K562 (cell line): ENCODE results near the gene CHST8. TPM values are rescaled to one million over a fixed set of nuclear protein-coding genes. Genes with fewer than 3 reads are reported as not detected.

Experiments
- ATAC-seq: fragments of 200-7000 bp; cut with Tn5 transposase; 3 replicates; pipeline ENCODE4 v1.9.1; 2020; ENCODE audit warnings: moderate library complexity
- BruUV-seq: library from RNA; stranded (reverse); fragments of 400-500 nt; replicated peaks from 2 replicates; lab custom pipeline; 2021; lab: Mats Ljungman, UMichigan
- CTCF ChIA-PET: fragments of 300-600 bp; formaldehyde crosslinking; extraction: SDS; loops from one replicate; lab custom pipeline; 2021; ENCODE audit warnings: low intra/inter-chr PET ratio; lab: Yijun Ruan, JAX
- POLR2A ChIA-PET: fragments of 300-600, 350-650 bp; sonication (Branson Sonifier 250); formaldehyde crosslinking; extraction: SDS; loops from one replicate; lab custom pipeline; 2021; ENCODE audit warnings: antibody characterized with exemption, inconsistent platforms; lab: Yijun Ruan, JAX
- DNase-seq, 4 experiments: peaks; one replicate each; pipeline versions ENCODE4 v3.0.0 to v3.0.0-alpha.2; 2011 to 2018; ENCODE audit warnings: low spot score in 3 of 4, mixed read lengths in 3 of 4; ENCODE audit errors: extremely low read depth in 1 of 4
- FAIRE-seq: peaks from 2 replicates; lab custom pipeline; 2011; peaks lifted over from hg19 to GRCh38; lab: Jason Lieb, UNC
- H2AFZ ChIP-seq: 2 replicates; pipeline ENCODE4 v1.6.0; 2011; ENCODE audit warnings: low read depth, low read length, control low read depth, inconsistent platforms
- H3K27ac ChIP-seq: fragments of 200-600 bp; 3 replicates; pipeline ENCODE4 v1.8.0; 2011; ENCODE audit warnings: low read depth, mild to moderate bottlenecking, control low read depth, inconsistent platforms, low read length, moderate library complexity, mixed read lengths; ENCODE audit errors: extremely low read depth
- H3K27me3 ChIP-seq, 2 experiments: fragments of 300-600 bp in 1 of 2; 2 replicates in 1 of 2; 3 replicates in 1 of 2; pipeline versions ENCODE4 v1.6.0 to v1.8.0; 2011; ENCODE audit warnings: inconsistent platforms in 2 of 2, low read length in 2 of 2, mild to moderate bottlenecking in 1 of 2, mixed read lengths in 1 of 2, moderate library complexity in 1 of 2; ENCODE audit not compliant: control insufficient read depth in 2 of 2, insufficient read depth in 2 of 2
- H3K36me3 ChIP-seq: fragments of 300-600 bp; 3 replicates; pipeline ENCODE4 v1.8.0; 2011; ENCODE audit warnings: mild to moderate bottlenecking, low read length, inconsistent platforms; ENCODE audit not compliant: control insufficient read depth, insufficient read depth
- H3K4me1 ChIP-seq, 2 experiments: fragments of 200-600 bp in 1 of 2; replicated peaks in 1 of 2; 2 replicates in 1 of 2; 3 replicates in 1 of 2; pipeline versions ENCODE4 v1.5.1 to v1.8.0; 2011; ENCODE audit warnings: inconsistent platforms in 2 of 2, low read length in 2 of 2, mild to moderate bottlenecking in 1 of 2, mixed read lengths in 1 of 2, moderate library complexity in 1 of 2; ENCODE audit not compliant: control insufficient read depth in 2 of 2, insufficient read depth in 2 of 2
- H3K4me2 ChIP-seq: 2 replicates; pipeline ENCODE4 v1.6.1; 2011; ENCODE audit warnings: low read length, control low read depth, inconsistent platforms, mixed read lengths; ENCODE audit not compliant: insufficient read depth
- H3K4me3 ChIP-seq: fragments of 200-600 bp; sonication (generic), shearing (Covaris generic); 2 replicates; pipeline ENCODE4 v1.5.1; 2016; ENCODE audit warnings: control low read depth, inconsistent platforms
- H3K79me2 ChIP-seq: fragments of 200-600 bp; 3 replicates; pipeline ENCODE4 v1.8.0; 2011; ENCODE audit warnings: low read length, inconsistent platforms; ENCODE audit not compliant: control insufficient read depth, insufficient read depth
- H3K9ac ChIP-seq, 2 experiments: 2 replicates each; pipeline versions ENCODE4 v1.6.0 to v1.6.1; 2011; ENCODE audit warnings: low read depth in 2 of 2, low read length in 2 of 2, control low read depth in 1 of 2, inconsistent platforms in 1 of 2, mild to moderate bottlenecking in 1 of 2, mixed read lengths in 1 of 2; ENCODE audit not compliant: insufficient read depth in 1 of 2
- H3K9me1 ChIP-seq: one replicate; pipeline ENCODE4 v1.6.0; 2011; ENCODE audit warnings: inconsistent platforms, mild to moderate bottlenecking, low read length, moderate library complexity; ENCODE audit not compliant: control insufficient read depth, insufficient read depth
- H3K9me3 ChIP-seq: replicated peaks from 2 replicates; pipeline ENCODE4 v1.5.1; 2011; ENCODE audit warnings: low read depth, low read length, inconsistent platforms; ENCODE audit not compliant: control insufficient read depth, insufficient read depth
- H4K20me1 ChIP-seq: replicated peaks from 2 replicates; pipeline ENCODE4 v1.6.1; 2011; ENCODE audit warnings: low read length, inconsistent platforms, mixed read lengths; ENCODE audit not compliant: control insufficient read depth, insufficient read depth
- BMI1 ChIP-seq: fragments of 150-350 bp; IDR thresholded peaks from 2 replicates; pipeline ENCODE4 v1.6.1; 2014; ENCODE audit warnings: low read length
- CBFA2T3 ChIP-seq: fragments of 450-650 bp; IDR thresholded peaks from 2 replicates; pipeline ENCODE4 v1.6.1; 2017
- CBFB ChIP-seq: sonication (generic); formaldehyde crosslinking; IDR thresholded peaks from 2 replicates; pipeline ENCODE4 v1.4.0; 2020; ENCODE audit warnings: mild to moderate bottlenecking, missing genetic modification reagents
- CHCHD3 ChIP-seq: fragments of 250-450 bp; sonication (Bioruptor Pico); IDR thresholded peaks from 2 replicates; pipeline ENCODE4 v2.1.2; 2022; ENCODE audit warnings: mild to moderate bottlenecking
- ETS2 ChIP-seq: IDR thresholded peaks from 2 replicates; pipeline ENCODE4 v1.6.1; 2016; ENCODE audit warnings: borderline replicate concordance, missing genetic modification characterization, mild to moderate bottlenecking, moderate library complexity, missing compliant biosample characterization; ENCODE audit not compliant: poor library complexity, severe bottlenecking
- JUND ChIP-seq, 2 experiments: IDR thresholded peaks; 2 replicates in 1 of 2; 3 replicates in 1 of 2; pipeline ENCODE4 v1.6.1; 2011; ENCODE audit warnings: borderline replicate concordance in 2 of 2, low read depth in 2 of 2, low read length in 2 of 2, improper control_type of control experiment in 1 of 2, missing biosample characterization in 1 of 2, missing genetic modification characterization in 1 of 2, missing genetic modification reagents in 1 of 2
- MEF2A ChIP-seq: IDR thresholded peaks from 2 replicates; pipeline ENCODE4 v1.6.1; 2011; ENCODE audit warnings: low read depth, mild to moderate bottlenecking, low read length, moderate library complexity; ENCODE audit not compliant: control insufficient read depth
- NFE2 ChIP-seq: IDR thresholded peaks from 2 replicates; pipeline ENCODE4 v1.6.1; 2014; ENCODE audit warnings: antibody characterized with exemption, low read depth
- PPARD ChIP-seq: fragments of 250-450 bp; sonication (Bioruptor Pico); IDR thresholded peaks from 2 replicates; pipeline ENCODE4 v1.8.0; 2022; ENCODE audit warnings: inconsistent platforms, mild to moderate bottlenecking, moderate library complexity
- PREB ChIP-seq: sonication (generic); formaldehyde crosslinking; IDR thresholded peaks from 2 replicates; pipeline ENCODE4 v1.8.1; 2023; ENCODE audit warnings: mild to moderate bottlenecking, missing genetic modification reagents
- TCF7 ChIP-seq: sonication (generic); IDR thresholded peaks from 2 replicates; pipeline ENCODE4 v1.6.1; 2016; ENCODE audit warnings: antibody characterized with exemption, borderline replicate concordance
- ZNF253 ChIP-seq: fragments of 250-450 bp; sonication (Bioruptor Pico); conservative IDR thresholded peaks from 2 replicates; pipeline ENCODE4 v1.6.1; 2021; ENCODE audit warnings: mild to moderate bottlenecking
- ZNF395 ChIP-seq: fragments of 200-800 bp; sonication (Bioruptor generic); IDR thresholded peaks from 2 replicates; pipeline ENCODE4 v1.6.1; 2017; ENCODE audit warnings: missing genetic modification characterization, missing compliant biosample characterization
- WGBS: fragments of 100-300 bp; shearing (Covaris generic); methylation state at CpG from one replicate; pipeline ENCODE4 v1.1.6; 2016; ENCODE audit warnings: low coverage, mixed read lengths; ENCODE audit not compliant: insufficient coverage; ENCODE audit errors: missing lambda C conversion rate; 5-methylcytosine and 5-hydroxymethylcytosine counted together
- in situ Hi-C: fragments of 300-500 bp; cut with MboI; formaldehyde crosslinking; loops from 4 replicates; pipeline ENCODE4 v1.15.0; 2018; ENCODE audit warnings: inconsistent platforms, mixed read lengths
- intact Hi-C: fragments of 100-400 bp; cut with micrococcal nuclease; formaldehyde crosslinking; loops from 2 replicates; pipeline ENCODE4 v1.14.2; 2022
- polyA plus RNA-seq, 8 experiments: library from polyadenylated mRNA; depleted of rRNA in 4 of 8; stranded (reverse) in 5 of 8; unstranded in 3 of 8; fragments of >200 nt; fragmentation: Nextera tagmentation in 2 of 8; fragmentation: Illumina TruSeq in 1 of 8; extraction: Ambion mirVana in 2 of 8; extraction: Trizol in 1 of 8; gene quantifications; 2 replicates each; pipeline versions ENCODE4 v1.2.1 to v1.2.3, GENCODE V29; 2011 to 2014; ENCODE audit warnings: inconsistent platforms in 1 of 8, missing spikeins in 1 of 8
- total RNA-seq, 7 experiments: library from RNA; depleted of rRNA in 6 of 7; stranded (reverse); fragments of >200 nt in 6 of 7; fragmentation: Illumina TruSeq in 2 of 7; extraction: Trizol in 2 of 7; gene quantifications; 2 replicates each; pipeline versions ENCODE4 v1.2.1 to v1.2.3, GENCODE V29; 2011 to 2021; ENCODE audit warnings: low replicate concordance in 1 of 7

CHST8 gene
- total and polyA plus RNA-seq, 9 of the 15 experiments (the other 6 are each of a cell fraction or from before 2014, with no cell fraction given), result 0.11 TPM; not detected in 8

- TF ChIP-seq JUND (IDR thresholded peaks at IDR 0.05; ENCODE audit: borderline replicate concordance, low read depth, low read length) (no peak), JUND (tag; IDR thresholded peaks at IDR 0.05; ENCODE audit: borderline replicate concordance, low read depth, low read length) (no peak), ETS2 (tag) (no peak), CBFA2T3 (no peak), MEF2A (no peak), ZNF253 (no peak), TCF7 (no peak), ZNF395 (CRISPR knock-in tag) (no peak), PREB (CRISPR knock-in tag) (no peak)
- TF ChIP-seq, all 486 proteins: peak for 0
Observed at GRCh38 chr19:33784432-33784831, 162.7 kb downstream of the CHST8 start (continued).

GRCh38 chr19:33785795-33786194 is 164.0 kb downstream of the CHST8 start:
- in situ Hi-C loops, result no loop called here
- H3K4me3 ChIP-seq, result no peak overlapping the region
- peaks cover 5% of the 10 kb centered on the region; the same call in 1 of the 2 replicates for H4K20me1 ChIP-seq
- H2AFZ ChIP-seq, result no peak overlapping the region
- no peak overlapping the region for H3K27ac ChIP-seq
- CTCF ChIA-PET, result no interaction called here
- FAIRE-seq (no peak), DNase-seq (no peak), ATAC-seq (no peak)
- no peaks in the 10 kb centered on the region for H3K9me3 ChIP-seq
- no peaks in the 10 kb centered on the region for H3K79me2 ChIP-seq
- H3K4me1 ChIP-seq, result peaks cover 0 to 1% of the 10 kb centered on the region in 2 experiments; a peak in 1 of 5 replicates
- H3K36me3 ChIP-seq, result no peaks in the 10 kb centered on the region
- intact Hi-C loops, result no loop called here
- WGBS, result 1% methylated on average over 6 of the region's 6 CpGs
- BruUV-seq, result no TSS peak
- peaks cover 18 to 46% of the 10 kb centered on the region in 2 experiments; a peak in 4 of 5 replicates for H3K27me3 ChIP-seq
- POLR2A ChIA-PET, result interaction anchor here (1.1 kb wide), 1 partner anchor 18 kb away, joined by 5 read pairs; no protein-coding TSS in a partner anchor
- H3K9me1 ChIP-seq, result no peaks in the 10 kb centered on the region
- TF ChIP-seq NFE2, result no peak
- no peak for TF ChIP-seq PPARD
- no peak for TF ChIP-seq BMI1
- no peak for TF ChIP-seq CHCHD3
- no peak for TF ChIP-seq CBFB (CRISPR knock-in tag)
- H3K4me2 ChIP-seq, result no peak overlapping the region
- H3K9ac ChIP-seq, result no peak overlapping the region
